ENCODE results near the gene GCHFR. TPM values are rescaled to one million over a fixed set of nuclear protein-coding genes. Genes with fewer than 3 reads are reported as not detected.

Gene GCHFR
- total and polyA plus RNA-seq, 4 donors: 50.5 to 229 (median 119) TPM

DNA sequence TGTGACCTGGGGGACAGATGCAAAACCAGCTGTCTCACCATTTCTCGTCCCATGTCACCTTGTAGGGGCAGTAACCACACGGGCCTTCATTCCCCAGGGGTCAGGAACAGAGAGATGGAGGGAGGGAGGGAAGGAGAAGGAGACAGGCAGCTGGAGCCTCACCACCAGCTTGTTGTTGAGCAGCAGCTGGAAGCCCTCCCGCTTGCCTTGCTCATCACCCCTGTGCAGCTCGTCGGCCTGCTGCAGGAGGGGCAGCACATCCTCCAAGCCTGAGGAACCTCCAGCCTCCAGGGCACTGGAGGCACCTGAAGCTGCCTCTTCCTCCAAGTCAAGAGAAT is 19.1 kb upstream of the GCHFR start:
- Histone ChIP-seq H3K9me3 (ENCODE audit: control insufficient read depth in 4 of 4, low read length in 3 of 4) (no peaks in the 10 kb centered on the region), H3K36me3 (ENCODE audit: control insufficient read depth in 4 of 4, insufficient read depth in 3 of 4, low read depth in 1 of 4, low read length in 3 of 4) (peaks cover 3 to 47% (median 27%) of the 10 kb centered on the region in 4 donors), H3K4me1 (ENCODE audit: control insufficient read depth in 4 of 4, insufficient read depth in 4 of 4, low read length in 3 of 4) (peaks cover 6 to 16% (median 12%) of the 10 kb centered on the region in 4 donors), H3K9ac (ENCODE audit: low read depth in 1 of 2, low read length in 2 of 2) (no peak overlapping the region), H3K27me3 (ENCODE audit: control insufficient read depth in 4 of 4, insufficient read depth in 4 of 4, low read length in 3 of 4) (no peaks in the 10 kb centered on the region), H3K4me3 (ENCODE audit: low read depth in 1 of 3, low read length in 3 of 3) (no peak overlapping the region), H3K27ac (ENCODE audit: low read depth in 1 of 2, low read length in 2 of 2) (peak overlapping the region; percentile 42 to 43)
- WGBS: 91% methylated on average over 5 of the region's 5 CpGs
- no peak for DNase-seq (ENCODE audit: low spot score)
- TF ChIP-seq FOXA2 (IDR thresholded peaks at IDR 0.05): no peak
- TF ChIP-seq EGR1 (IDR thresholded peaks at IDR 0.05; ENCODE audit: low read depth in 2 of 2): no peak
- no peak for TF ChIP-seq RXRA (IDR thresholded peaks at IDR 0.05)
- no peak for TF ChIP-seq SP1 (IDR thresholded peaks at IDR 0.05)

GRCh38 chr15:40746916-40747418 is 16.9 kb upstream of the GCHFR start:
- no peak overlapping the region for H3K9ac ChIP-seq (ENCODE audit: low read depth in 1 of 2, low read length in 2 of 2)
- no peak for DNase-seq (ENCODE audit: low spot score)
- TF ChIP-seq FOXA2 (IDR thresholded peaks at IDR 0.05) (no peak), JUND (IDR thresholded peaks at IDR 0.05) (no peak), YY1 (IDR thresholded peaks at IDR 0.05) (no peak), HNF4A (conservative IDR thresholded peaks at IDR 0.05) (no peak), RAD21 (IDR thresholded peaks at IDR 0.05) (no peak), ZBTB33 (IDR thresholded peaks at IDR 0.05) (no peak), CTCF (IDR thresholded peaks at IDR 0.05; ENCODE audit: low read depth, low read length, missing input control) (no peak), REST (IDR thresholded peaks at IDR 0.05) (no peak), TAF1 (conservative IDR thresholded peaks at IDR 0.05) (no peak), RXRA (IDR thresholded peaks at IDR 0.05) (no peak), FOXA1 (IDR thresholded peaks at IDR 0.05) (no peak), MAX (IDR thresholded peaks at IDR 0.05) (no peak), NR2F2 (IDR thresholded peaks at IDR 0.05) (no peak), EGR1 (IDR thresholded peaks at IDR 0.05; ENCODE audit: low read depth in 2 of 2) (no peak), HNF4G (IDR thresholded peaks at IDR 0.05) (no peak), GABPA (IDR thresholded peaks at IDR 0.05 in 1 of 2, conservative IDR thresholded peaks at IDR 0.05 in 1 of 2) (no peak), SP1 (IDR thresholded peaks at IDR 0.05) (no peak)
- TF ChIP-seq, protein P1, sequence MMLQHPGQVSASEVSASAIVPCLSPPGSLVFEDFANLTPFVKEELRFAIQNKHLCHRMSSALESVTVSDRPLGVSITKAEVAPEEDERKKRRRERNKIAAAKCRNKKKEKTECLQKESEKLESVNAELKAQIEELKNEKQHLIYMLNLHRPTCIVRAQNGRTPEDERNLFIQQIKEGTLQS (IDR thresholded peaks at IDR 0.05): no peak
- H3K27ac ChIP-seq (ENCODE audit: low read depth in 1 of 2, low read length in 2 of 2): no peak overlapping the region
- no peaks in the 10 kb centered on the region for H3K27me3 ChIP-seq (ENCODE audit: control insufficient read depth in 4 of 4, insufficient read depth in 4 of 4, low read length in 3 of 4)
- no peaks in the 10 kb centered on the region for H3K9me3 ChIP-seq (ENCODE audit: control insufficient read depth in 4 of 4, low read length in 3 of 4)
- 77% methylated on average over 3 of the region's 3 CpGs for WGBS
- H3K36me3 ChIP-seq (ENCODE audit: control insufficient read depth in 4 of 4, insufficient read depth in 3 of 4, low read depth in 1 of 4, low read length in 3 of 4): peaks cover 3 to 54% (median 32%) of the 10 kb centered on the region in 4 donors
- no peak overlapping the region for H3K4me3 ChIP-seq (ENCODE audit: low read depth in 1 of 3, low read length in 3 of 3)
- H3K4me1 ChIP-seq (ENCODE audit: control insufficient read depth in 4 of 4, insufficient read depth in 4 of 4, low read length in 3 of 4): peaks cover 6 to 16% (median 12%) of the 10 kb centered on the region in 4 donors
